Right kidney (tissue), 1 donor: Measurements from ENCODE around the gene RHBDL1.

ENCODE experiments used
- DNase-seq: peaks from one replicate; pipeline ENCODE4 v3.0.0-alpha.2; 2016

RHBDL1 gene

GRCh38 chr16:720447-720989, 45.0 kb downstream of the RHBDL1 start:
- no peak for DNase-seq

- DNase-seq, result peak; percentile 98
Observed at GRCh38 chr16:720990-721764, 45.7 kb downstream of the RHBDL1 start, which contains the start of gene ANTKMT. ANTKMT (plus strand) TSS chr16:721146; CDS start chr16:721275, 129 bp downstream.

GRCh38 chr16:721765-722540, 46.5 kb downstream of the RHBDL1 start:
- DNase-seq, result no peak

- no peak for DNase-seq
Observed at GRCh38 chr16:722835-723633, 47.6 kb downstream of the RHBDL1 start.

DNA sequence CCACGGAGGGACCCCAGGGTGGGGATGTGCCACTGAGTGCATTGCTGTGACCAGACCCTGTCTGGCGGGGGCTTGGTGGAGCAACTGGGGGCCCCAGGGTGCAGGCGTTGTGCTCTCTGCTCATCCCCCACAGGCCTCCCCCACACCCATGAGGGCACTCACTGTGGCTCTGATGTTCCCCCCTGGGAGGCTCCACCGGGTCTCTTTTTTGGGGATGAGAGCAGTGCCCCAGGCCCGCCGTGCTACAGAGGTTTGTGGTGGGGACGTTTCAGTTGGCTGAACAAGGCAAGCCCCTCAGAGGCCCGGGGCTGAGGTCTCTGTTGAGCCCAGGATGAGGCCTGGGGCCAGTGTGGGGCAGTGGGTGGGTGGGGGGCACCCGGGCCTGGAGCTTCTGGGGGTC, 48.2 kb downstream of the RHBDL1 start:
- DNase-seq, result no peak

DNA sequence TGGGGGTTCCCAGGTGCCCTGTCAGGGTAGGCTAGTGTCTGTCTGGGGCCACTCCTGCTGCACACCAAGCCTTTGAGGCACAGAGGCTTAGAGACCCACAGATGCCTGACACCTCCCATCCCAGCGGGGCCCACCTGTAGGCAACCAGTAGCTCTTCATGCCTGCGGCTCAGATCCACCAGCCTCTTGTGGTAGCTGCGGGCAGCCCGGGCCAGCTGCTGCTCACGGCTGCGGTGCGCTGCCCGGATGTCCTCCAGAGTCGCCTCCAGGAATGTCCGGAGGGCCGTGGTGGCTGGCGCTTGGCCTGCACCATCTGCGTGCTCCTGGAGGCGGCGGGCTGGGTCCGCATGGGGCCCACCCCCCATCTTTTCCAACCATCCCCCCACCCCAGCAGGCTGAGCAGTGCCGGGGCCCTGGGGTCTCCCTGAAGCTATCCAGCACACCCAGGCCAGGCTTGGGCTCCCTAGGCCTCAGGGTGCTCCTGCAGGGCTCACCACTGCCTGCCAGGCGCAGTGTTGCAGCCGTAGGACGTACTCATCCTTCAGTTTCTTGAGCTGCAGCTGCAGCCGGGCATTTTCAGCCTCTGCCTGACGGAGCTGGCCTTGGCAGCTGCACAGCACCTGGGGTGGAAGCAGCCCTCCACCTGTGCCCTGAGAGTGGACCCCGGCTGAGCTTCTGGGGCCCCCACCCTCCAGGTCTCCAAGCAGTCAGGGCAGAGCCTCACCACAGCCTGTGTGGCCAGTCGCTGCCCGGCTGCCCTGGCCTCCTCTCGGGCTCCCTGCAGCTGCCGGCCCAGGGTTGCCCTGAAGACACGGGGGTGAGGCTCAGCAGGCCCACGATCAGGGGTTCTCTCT, 48.9 kb downstream of the RHBDL1 start:
- no peak for DNase-seq

GRCh38 chr16:725041-725376, 49.5 kb downstream of the RHBDL1 start:
- DNase-seq, result no peak

DNA sequence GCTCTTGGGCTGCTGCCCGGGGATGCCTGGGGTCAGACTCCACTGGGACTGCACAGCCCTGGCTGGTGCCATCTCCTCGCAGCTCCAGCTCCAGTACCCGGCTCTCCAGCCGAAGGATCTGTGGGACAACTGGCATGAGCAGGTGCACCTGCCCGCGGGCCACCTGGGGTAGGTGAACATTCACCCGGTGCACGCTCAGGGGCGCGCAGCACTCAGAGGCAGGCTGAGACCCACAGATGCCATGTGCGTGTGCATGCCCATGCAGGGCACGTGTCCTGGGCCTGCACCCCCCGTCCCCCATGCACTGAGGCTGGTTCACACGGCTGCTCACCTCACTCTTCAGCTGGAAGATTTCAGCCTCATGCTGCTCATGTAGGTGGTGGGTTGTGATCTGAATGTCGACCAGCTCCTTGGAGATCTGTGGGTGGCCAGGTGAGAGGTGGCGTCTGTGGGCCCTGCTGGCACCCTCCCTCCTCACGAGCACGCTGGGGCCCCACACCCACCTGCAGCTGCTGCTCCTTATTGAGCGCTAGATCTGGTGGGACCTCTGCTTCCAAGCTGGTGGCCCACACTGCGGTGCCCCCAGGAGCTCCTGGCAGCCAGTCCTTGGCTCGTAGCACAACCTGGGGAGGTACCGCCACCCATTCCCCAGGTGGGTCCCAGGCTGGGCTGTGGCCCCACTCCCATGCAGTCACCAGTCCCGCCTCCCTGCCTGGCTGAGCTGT, 50.2 kb downstream of the RHBDL1 start:
- no peak for DNase-seq

GRCh38 chr16:726188-726437, 50.6 kb downstream of the RHBDL1 start:
- no peak for DNase-seq

- peak; percentile 45 for DNase-seq
Observed at GRCh38 chr16:726438-727290, 51.2 kb downstream of the RHBDL1 start, which contains the start of the genes CCDC78 and HAGHL. CCDC78 (minus strand) TSS chr16:726443; CDS start chr16:726367, 76 bp downstream. HAGHL (plus strand) TSS chr16:727106; CDS start chr16:727510, 404 bp downstream.

GRCh38 chr16:727291-727977, 52.0 kb downstream of the RHBDL1 start:
- peak; percentile 51 for DNase-seq
